Testis (tissue), 3 donors: ENCODE measurements around the gene FOXL1. TPM values are rescaled to one million over a fixed set of nuclear protein-coding genes. Genes with fewer than 3 reads are reported as not detected.
A peak's percentile ranks its signal among the peaks of the same experiment; 100 is the strongest.

Experiments
- DNase-seq: peaks from one replicate; pipeline ENCODE4 v3.0.0-alpha.2; 2019
- H3K27ac ChIP-seq, 2 donors: fragments of 200-600 bp; sonication (generic); one replicate each; pipeline ENCODE4 v1.5.1; 2019
- H3K27me3 ChIP-seq: fragments of 200-600 bp; sonication (generic); one replicate; pipeline ENCODE4 v1.5.1; 2019
- H3K36me3 ChIP-seq: fragments of 200-600 bp; sonication (generic); one replicate; pipeline ENCODE4 v1.5.1; 2017; ENCODE audit warnings: low read depth; ENCODE audit errors: missing control alignments
- H3K4me1 ChIP-seq: fragments of 200-600 bp; sonication (generic); one replicate; pipeline ENCODE4 v1.5.1; 2019
- H3K4me3 ChIP-seq, 2 donors: fragments of 200-600 bp; sonication (generic); one replicate each; pipeline ENCODE4 v1.5.1; 2017 to 2019
- H3K9me3 ChIP-seq: fragments of 200-600 bp; sonication (generic); one replicate; pipeline ENCODE4 v1.5.1; 2017
- POLR2A ChIP-seq: fragments of 450-650 bp; IDR thresholded peaks from one replicate; pipeline ENCODE4 v1.6.1; 2017; ENCODE audit warnings: antibody characterized with exemption, mild to moderate bottlenecking, moderate library complexity
- WGBS, 2 donors: methylation state at CpG; one replicate each; pipeline ENCODE4 v1.1.5; 2018; 5-methylcytosine and 5-hydroxymethylcytosine counted together
- intact Hi-C: fragments of 100-400 bp; cut with DNase I; formaldehyde crosslinking; loops from one replicate; pipeline ENCODE4 v1.15.1; 2023; ENCODE audit warnings: low total_unique reads
- polyA plus RNA-seq: library from polyadenylated mRNA; stranded (reverse); fragments of 350-450 nt; fragmentation: Illumina TruSeq; extraction: RNeasy Lipid Tissue Mini Kit (QIAGEN cat#74804); gene quantifications from one replicate; pipeline ENCODE4 v1.2.3, GENCODE V29; 2014; ENCODE audit warnings: low read depth, low replicate concordance; ENCODE audit not compliant: insufficient read depth
- total RNA-seq, 2 donors: library from RNA; depleted of rRNA; stranded (reverse); fragments of >200 nt; gene quantifications; one replicate each; pipeline ENCODE4 v1.2.3, GENCODE V29; 2016
- TF ChIP-seq, protein P1 (sequence below), 3 experiments: fragments of 450-650 bp in 2 of 3; fragments of 200-600 bp in 1 of 3; sonication (generic) in 1 of 3; IDR thresholded peaks; one replicate each; pipeline ENCODE4 v1.5.1; 2016 to 2019; ENCODE audit warnings: antibody characterized with exemption in 3 of 3, mild to moderate bottlenecking in 2 of 3, moderate library complexity in 1 of 3

Gene FOXL1
- total and polyA plus RNA-seq, 3 donors from 2014 or later = 1.4 to 5.9 (median 4.6) TPM

DNA sequence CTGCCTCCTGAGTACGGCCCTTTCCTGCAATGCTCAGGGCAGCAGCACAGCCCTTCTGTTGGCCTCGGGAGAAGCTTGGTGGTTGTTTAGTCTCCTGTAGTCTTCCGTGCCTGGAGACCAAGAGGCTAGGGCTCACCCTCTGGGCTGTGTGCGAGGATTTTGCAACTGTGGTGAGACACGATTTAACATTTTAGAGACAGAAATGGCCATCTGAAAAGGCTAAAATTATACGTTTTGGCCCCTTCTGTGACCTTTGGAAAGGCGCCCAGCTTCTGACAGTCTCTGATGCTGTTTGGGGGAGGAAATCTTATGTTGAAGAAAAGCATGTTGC, 33.1 kb downstream of the FOXL1 start:
- DNase-seq = no peak
- WGBS, 2 donors = 63 to 73% methylated on average over 6 to 7 of the region's 7 CpGs

DNA sequence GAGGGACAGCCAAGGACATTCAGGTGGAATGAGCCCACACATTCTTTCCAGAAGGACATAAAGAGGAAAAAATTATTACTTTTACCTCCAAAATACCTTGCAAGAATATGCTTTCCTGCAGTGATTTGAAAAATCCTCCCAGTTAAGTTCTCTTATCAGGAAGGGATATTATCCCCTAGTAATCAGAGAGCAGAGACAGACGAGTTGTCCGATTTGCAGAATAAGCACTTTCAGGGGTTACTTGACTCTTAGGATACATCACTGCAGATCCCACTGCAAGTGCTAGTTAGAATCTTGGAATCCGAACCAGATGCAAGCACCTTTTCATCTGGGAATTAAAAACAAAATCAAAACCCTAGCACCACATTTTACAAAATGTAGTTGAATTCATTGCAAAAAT, 33.6 kb downstream of the FOXL1 start:
- no peaks in the 10 kb centered on the region for H3K9me3 ChIP-seq
- no peak overlapping the region for H3K4me3 ChIP-seq
- no peaks in the 10 kb centered on the region for H3K27me3 ChIP-seq
- peaks cover 3% of the 10 kb centered on the region for H3K4me1 ChIP-seq
- H3K36me3 ChIP-seq = no peaks in the 10 kb centered on the region
- WGBS, 2 donors = 65 to 71% methylated on average over 3 of the region's 3 CpGs
- no peak for DNase-seq
- intact Hi-C loops = no loop called here
- no peak overlapping the region for H3K27ac ChIP-seq
- TF ChIP-seq, protein P1, sequence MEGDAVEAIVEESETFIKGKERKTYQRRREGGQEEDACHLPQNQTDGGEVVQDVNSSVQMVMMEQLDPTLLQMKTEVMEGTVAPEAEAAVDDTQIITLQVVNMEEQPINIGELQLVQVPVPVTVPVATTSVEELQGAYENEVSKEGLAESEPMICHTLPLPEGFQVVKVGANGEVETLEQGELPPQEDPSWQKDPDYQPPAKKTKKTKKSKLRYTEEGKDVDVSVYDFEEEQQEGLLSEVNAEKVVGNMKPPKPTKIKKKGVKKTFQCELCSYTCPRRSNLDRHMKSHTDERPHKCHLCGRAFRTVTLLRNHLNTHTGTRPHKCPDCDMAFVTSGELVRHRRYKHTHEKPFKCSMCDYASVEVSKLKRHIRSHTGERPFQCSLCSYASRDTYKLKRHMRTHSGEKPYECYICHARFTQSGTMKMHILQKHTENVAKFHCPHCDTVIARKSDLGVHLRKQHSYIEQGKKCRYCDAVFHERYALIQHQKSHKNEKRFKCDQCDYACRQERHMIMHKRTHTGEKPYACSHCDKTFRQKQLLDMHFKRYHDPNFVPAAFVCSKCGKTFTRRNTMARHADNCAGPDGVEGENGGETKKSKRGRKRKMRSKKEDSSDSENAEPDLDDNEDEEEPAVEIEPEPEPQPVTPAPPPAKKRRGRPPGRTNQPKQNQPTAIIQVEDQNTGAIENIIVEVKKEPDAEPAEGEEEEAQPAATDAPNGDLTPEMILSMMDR (IDR thresholded peaks at IDR 0.05) = no peak
- no peak for TF ChIP-seq POLR2A

More for the DNA sequence above, 33.1 kb downstream of the FOXL1 start:
- H3K4me3 ChIP-seq = no peak overlapping the region
- intact Hi-C loops = no loop called here
- H3K36me3 ChIP-seq = no peaks in the 10 kb centered on the region
- no peaks in the 10 kb centered on the region for H3K9me3 ChIP-seq
- TF ChIP-seq POLR2A = no peak
- TF ChIP-seq, protein P1 (IDR thresholded peaks at IDR 0.05) = no peak
- H3K27ac ChIP-seq = no peak overlapping the region
- peaks cover 3% of the 10 kb centered on the region for H3K4me1 ChIP-seq
- no peaks in the 10 kb centered on the region for H3K27me3 ChIP-seq

DNA sequence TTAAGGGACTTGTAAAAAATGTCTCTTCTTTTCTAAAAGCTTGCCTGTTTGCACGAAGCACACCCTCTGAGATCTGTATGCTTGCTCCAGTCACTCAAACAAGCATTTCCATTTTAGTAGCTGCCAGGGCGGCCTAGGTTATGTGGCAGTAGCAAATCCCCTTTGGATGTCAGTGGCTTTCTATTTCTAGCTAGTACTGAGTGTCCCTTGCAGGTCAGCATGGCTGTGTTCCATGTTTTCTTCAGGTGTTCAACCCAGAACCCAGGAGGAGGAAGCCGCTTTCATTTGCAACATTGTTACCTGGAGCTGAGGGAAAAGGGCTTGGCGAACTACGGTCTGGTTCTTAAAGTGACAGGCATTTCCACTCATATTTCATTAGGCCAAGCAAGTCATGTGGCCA, 36.4 kb downstream of the FOXL1 start:
- 33 to 34% methylated on average over 5 of the region's 5 CpGs for WGBS, 2 donors
- Histone ChIP-seq H3K4me1 (peaks cover 3% of the 10 kb centered on the region), H3K27ac (no peak overlapping the region), H3K4me3 (no peak overlapping the region), H3K9me3 (no peaks in the 10 kb centered on the region), H3K36me3 (no peaks in the 10 kb centered on the region), H3K27me3 (no peaks in the 10 kb centered on the region)
- TF ChIP-seq POLR2A = no peak
- TF ChIP-seq, protein P1 (IDR thresholded peaks at IDR 0.05) = no peak
- intact Hi-C loops = no loop called here
- DNase-seq = peak; percentile 46

DNA sequence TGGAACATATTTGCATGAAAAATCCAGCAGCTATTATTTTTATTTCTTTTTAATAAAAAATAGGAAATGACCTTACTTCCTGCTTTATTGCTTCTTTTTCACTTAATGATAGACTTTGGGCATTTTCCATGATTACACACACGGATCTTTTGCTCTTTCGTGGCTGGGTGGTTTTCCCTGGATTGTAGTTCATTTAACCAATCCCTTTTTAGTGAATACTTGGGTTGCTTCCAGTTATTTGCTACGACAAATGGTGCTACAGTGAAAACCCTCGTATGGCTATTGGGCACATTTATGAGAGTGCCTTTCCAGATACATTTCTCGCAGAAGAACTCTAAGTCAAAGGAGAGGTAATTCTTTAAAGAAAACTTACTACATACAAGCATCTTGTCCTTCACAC, 38.6 kb downstream of the FOXL1 start:
- 75 to 82% methylated on average over 5 of the region's 5 CpGs for WGBS, 2 donors
- H3K27me3 ChIP-seq = no peaks in the 10 kb centered on the region
- TF ChIP-seq, protein P1 (IDR thresholded peaks at IDR 0.05) = no peak
- TF ChIP-seq POLR2A = no peak
- intact Hi-C loops = no loop called here
- H3K36me3 ChIP-seq = no peaks in the 10 kb centered on the region
- no peak overlapping the region for H3K27ac ChIP-seq
- no peak overlapping the region for H3K4me3 ChIP-seq
- no peak for DNase-seq
- H3K4me1 ChIP-seq = peaks cover 3% of the 10 kb centered on the region
- H3K9me3 ChIP-seq = no peaks in the 10 kb centered on the region

DNA sequence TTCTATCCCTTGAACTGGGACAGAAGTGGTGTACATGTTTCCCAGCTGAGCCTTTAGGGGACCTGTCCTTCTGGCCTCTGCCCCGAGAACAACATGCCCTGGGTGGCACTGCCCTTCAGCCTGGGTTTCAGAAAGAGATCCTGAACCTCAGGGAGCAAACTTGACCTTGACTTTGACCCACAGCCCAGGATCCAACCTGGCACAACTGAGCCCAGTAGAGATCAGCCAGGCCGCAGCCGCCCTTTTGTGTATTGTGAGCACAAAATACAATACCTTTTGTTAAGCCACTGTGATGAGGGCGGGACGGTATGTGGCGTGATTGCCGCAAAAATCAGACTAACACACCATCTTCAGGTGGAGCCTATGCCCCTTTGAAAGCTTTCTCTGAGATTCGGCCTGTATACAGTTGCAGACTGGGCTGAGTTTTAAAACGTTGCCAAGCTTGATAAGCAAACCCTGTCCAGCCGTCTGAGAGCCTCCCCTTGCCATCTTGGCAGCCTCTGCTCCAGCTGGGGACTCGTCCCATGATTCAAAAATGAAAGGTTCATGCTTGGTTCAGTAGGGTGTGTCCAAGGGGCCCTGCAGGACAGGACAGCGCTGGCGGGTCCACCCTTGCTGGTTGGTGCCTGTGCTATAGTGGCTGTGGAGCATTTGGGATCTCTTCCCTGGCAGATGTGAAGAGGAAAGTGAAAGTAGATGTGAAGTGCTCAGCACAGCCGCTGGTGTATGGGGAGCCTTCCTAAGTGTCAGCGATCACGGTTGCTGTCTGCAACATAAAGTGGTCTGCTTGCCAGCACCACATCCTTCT, 40.3 kb downstream of the FOXL1 start:
- Histone ChIP-seq H3K27ac (no peak overlapping the region), H3K27me3 (no peaks in the 10 kb centered on the region), H3K9me3 (no peaks in the 10 kb centered on the region), H3K4me1 (peaks cover 3% of the 10 kb centered on the region), H3K4me3 (peak overlapping the region; percentile 36 to 46), H3K36me3 (no peaks in the 10 kb centered on the region)
- 57 to 59% methylated on average over 14 to 16 of the region's 16 CpGs for WGBS, 2 donors
- intact Hi-C loops = no loop called here
- no peak for TF ChIP-seq POLR2A
- TF ChIP-seq, protein P1 (IDR thresholded peaks at IDR 0.05) = no peak
- no peak for DNase-seq
